Measurements from ENCODE around the gene F2RL1. TPM values are rescaled to one million over a fixed set of nuclear protein-coding genes. Genes with fewer than 3 reads are reported as not detected.
"Not testable (repeated sequence)": the region's sequence is repeated elsewhere in the genome, so short reads cannot be mapped to it uniquely, and the experiment has no call there.

F2RL1 gene
- 154 and 185 TPM in 2 replicates for total RNA-seq (2014; rRNA removed; shearing (Covaris generic))

DNA sequence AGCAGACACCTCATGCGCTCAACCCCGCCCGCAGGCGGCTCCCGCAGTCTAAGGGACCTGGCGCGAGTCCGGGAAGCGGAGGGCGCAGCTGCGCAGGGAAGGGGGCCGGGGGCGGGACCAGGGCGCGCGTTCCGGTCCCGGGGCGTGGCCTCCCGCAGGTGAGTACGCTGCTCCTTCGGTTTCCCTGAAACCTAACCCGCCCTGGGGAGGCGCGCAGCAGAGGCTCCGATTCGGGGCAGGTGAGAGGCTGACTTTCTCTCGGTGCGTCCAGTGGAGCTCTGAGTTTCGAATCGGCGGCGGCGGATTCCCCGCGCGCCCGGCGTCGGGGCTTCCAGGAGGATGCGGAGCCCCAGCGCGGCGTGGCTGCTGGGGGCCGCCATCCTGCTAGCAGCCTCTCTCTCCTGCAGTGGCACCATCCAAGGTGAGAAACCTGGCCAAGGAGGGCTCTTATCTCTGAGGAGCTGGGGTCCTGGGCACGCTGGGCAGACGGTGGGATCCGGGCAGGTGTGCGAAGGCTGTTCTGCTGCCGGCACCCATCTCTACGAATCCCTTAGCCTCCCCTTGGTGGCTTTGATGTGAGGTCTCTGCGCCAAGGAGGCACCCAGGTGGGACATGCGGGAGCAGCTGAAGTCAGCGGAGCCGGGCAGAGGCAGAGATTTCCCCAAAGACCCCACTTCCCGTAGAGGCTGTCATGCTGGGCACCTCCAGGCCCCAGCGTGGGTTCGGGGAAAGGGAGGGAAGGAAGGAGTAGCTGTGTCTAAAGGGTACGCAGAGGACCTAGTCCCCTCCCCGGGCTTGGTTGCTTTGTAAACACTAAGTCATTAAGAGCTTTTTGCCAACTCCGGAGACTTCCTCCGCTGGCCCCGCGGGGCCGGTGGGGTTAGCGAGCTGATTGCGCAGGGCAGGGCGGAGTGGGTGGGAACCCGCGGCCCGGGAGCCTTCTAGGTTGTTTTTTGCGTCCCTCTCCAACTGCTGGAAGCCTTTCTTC lies at the start of gene F2RL1:
Gene F2RL1, plus strand, starts transcription at position 187 of the 988 bp plus-strand sequence. Its CDS starts 153 bp downstream, at position 340.
- DNase-seq (ENCODE audit: low read depth) = peak; percentile 97

- not testable (repeated sequence) for DNase-seq (ENCODE audit: low read depth)
Measured at GRCh38 chr5:76771041-76771440, 47.8 kb upstream of the F2RL1 start.

GRCh38 chr5:76771705-76772405 lies 47.0 kb upstream of the F2RL1 start:
- DNase-seq (ENCODE audit: low read depth) = no peak

DNA sequence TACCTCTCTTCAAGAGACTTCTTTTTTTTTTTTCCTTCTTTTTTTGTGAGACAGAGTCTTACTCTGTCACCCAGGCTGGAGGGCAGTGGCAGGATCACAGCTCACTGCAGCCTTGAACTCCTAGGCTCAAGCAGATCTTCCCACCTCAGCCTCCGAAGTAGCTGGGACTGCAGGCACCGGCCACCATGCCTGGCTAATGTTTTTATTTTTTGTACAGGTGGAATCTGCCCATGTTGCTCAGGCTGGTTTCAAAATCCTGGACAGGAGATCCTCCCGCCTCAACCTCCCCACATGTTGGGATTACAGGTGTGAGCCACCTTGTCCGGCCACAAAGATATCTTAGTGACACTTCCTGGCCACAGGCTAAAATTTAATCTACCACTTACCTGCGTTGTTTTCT lies 42.9 kb upstream of the F2RL1 start:
- no peak for DNase-seq (ENCODE audit: low read depth)

GRCh38 chr5:76776391-76776790 lies 42.4 kb upstream of the F2RL1 start:
- no peak for DNase-seq (ENCODE audit: low read depth)

DNA sequence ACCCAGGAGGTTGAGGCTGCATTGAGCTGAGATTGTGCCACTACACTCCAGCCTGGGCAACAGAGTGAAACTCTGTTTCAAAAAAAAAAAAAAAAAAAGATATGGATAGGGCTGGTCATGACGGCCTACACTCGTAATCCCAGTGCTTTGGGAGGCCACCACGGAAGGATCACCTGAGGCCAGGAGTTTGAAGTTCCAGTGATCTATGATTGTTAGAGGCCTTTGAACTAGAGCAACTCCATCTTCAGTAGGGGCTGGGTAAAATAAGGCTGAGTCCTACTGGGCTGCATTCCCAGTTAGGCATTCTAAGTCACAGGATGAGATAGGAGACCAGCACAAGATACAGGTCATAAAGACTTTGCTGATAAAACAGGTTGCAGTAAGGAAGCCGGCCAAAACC lies 38.2 kb upstream of the F2RL1 start:
- not testable (repeated sequence) for DNase-seq (ENCODE audit: low read depth)

- DNase-seq (ENCODE audit: low read depth) = no peak
Measured at GRCh38 chr5:76781775-76782174, 37.1 kb upstream of the F2RL1 start.

DNA sequence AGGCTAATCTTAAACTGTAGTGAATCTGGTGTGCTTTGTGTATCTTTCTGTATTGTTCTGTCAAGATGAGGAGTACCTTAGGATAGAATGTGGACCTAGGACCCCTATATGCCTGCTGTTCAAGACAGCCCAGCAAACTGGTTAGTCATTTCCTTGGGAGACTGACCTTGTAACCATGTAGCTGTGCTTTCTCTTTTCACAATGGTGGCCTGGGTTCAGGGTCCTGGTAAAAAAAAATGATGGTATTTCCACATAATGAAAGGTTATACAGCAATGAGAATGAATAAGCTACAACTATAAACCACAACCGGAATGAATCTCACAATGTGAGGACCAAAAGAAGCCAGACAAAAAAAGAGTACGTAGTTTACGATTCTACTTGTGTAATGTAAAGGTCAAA lies 36.4 kb upstream of the F2RL1 start:
- no peak for DNase-seq (ENCODE audit: low read depth)

DNA sequence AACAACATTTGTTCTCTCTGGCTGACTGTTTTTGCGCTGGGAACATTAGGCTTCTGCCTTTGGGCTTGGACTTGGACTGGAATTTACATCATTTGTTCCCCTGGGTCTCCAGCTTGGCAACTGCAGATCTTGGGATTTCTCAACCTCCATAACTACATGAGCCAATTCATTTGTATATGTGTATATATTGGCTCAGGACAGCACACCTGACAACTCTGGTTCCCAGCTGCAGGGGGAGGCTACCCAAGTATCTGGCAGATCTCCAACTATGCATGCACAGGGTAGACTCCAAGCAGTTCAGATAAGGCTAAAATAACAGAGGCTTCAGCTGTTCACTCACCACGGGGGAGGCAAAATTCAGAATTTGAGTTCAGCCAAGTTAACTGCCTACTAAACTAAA lies 31.6 kb upstream of the F2RL1 start:
- DNase-seq (ENCODE audit: low read depth) = peak; percentile 94

DNA sequence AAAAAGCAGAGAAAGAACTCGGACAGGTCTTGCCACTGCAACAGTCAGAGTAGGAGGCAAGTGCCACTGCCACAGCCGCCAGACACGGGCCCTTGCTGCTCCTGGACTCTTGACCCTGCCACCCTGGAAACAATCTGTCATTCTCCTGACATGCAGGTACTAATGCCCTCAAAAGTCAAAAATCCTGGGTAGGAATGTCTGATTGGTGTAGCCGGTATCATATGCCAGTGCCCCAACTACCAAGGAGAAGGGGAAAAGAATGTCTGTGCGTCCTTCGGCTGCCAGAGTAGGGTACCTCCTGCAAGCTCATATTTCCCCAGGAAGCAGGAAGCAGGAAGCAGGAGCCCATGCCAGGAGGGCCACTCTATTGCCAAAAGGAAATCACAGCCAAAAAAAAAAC lies 30.5 kb upstream of the F2RL1 start:
- peak; percentile 52 for DNase-seq (ENCODE audit: low read depth)

GRCh38 chr5:76789275-76789674 lies 29.6 kb upstream of the F2RL1 start:
- not testable (repeated sequence) for DNase-seq (ENCODE audit: low read depth)

DNA sequence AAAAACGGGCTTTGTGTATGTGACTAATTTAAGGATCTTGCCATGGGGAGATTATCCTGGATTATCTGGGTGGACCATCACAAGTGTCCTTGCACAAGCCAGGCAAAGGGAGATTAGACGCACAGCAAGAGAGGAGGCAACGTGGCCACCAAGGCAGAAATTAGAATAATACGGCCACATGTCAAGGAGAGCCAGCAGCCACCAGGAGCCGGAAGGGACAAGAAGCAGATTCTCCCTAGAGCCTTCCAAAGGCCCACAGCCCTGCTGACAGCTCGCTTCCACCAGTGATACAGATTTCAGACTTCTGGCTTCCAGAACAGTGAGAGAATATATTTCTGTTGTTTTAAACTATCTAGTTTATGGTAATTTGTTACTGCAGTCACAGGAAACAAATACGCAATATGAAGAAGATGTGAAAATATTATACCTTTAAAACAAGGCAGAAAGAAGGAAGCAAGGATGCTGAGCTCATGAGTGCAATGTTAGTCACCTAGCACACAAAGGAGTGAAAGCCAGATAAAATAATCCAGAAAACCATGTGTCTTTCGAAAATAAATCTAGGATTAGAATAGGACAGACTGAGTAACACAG lies 28.7 kb upstream of the F2RL1 start:
- DNase-seq (ENCODE audit: low read depth) = peak; percentile 68

DNA sequence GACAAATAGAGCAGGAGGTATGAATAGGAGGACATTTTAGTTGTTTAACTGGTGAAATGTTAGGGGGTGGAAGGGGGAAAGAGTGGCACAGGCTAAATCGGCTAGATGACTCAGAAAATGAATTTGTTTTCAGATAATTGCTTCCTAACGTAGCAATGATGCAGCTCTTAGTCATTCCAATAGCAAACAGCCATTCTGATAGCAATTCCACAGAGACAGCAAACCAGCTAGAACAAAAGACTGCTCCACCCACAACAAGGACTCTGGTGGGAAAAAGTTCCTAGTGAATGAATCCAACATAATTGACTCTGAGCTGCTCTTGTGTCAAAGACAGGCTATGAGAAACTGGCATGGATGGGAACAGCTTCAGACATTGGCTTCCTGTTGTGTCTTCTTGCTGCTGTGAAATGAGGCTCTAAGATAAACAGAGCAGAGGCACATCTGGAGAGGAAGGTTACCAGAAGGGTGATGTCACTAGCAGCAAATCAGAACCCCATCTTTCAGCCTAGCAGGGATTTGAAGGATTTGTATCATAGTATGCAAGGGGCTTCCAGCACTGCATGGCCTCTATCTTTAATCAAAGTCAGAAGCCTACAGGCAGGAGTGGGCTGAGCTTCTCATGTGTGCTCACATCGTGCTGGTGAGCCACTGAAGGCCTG lies 28.1 kb upstream of the F2RL1 start:
- DNase-seq (ENCODE audit: low read depth) = peak; percentile 98

DNA sequence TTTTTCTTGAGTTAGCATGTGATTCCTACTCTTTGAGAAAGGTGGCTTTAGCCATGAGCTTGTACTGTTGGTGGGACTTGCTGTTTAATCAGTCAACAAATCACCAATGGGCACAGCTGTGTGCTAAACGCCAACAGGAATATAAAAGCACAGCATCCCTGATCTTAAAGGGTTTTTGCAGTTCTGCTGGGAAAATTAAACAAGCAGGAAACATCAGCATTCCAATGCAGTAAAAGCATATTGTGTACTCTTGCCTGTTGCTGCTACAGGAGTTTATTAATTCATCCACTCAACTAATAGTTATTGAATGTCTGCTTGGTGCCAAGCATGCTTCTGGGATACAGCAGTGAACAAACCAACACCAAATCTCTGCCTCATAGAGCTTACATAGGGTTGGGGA lies 27.4 kb upstream of the F2RL1 start:
- no peak for DNase-seq (ENCODE audit: low read depth)

GRCh38 chr5:76794871-76795270 lies 24.0 kb upstream of the F2RL1 start:
- DNase-seq (ENCODE audit: low read depth) = no peak

DNA sequence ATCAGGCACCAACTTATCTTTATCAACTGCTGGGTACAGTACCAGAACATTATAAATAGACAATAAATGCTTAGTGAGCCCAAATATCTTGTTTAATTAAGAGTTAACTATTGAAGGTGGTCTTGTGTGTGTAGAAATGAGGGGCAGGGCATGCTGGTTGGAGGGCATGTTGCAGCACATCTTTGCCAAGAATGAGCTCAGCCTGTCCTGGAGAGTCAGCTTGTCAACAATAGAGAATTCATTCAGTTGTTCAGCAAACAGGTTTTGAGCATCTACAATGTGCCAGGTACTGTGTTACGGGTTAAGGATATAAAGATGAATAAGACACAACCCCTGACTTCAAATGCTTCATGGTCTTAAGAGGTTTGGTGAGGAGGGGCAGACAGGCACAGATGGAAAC lies 19.2 kb upstream of the F2RL1 start:
- no peak for DNase-seq (ENCODE audit: low read depth)

- no peak for DNase-seq (ENCODE audit: low read depth)
Measured at GRCh38 chr5:76800579-76800978, 18.3 kb upstream of the F2RL1 start.

DNA sequence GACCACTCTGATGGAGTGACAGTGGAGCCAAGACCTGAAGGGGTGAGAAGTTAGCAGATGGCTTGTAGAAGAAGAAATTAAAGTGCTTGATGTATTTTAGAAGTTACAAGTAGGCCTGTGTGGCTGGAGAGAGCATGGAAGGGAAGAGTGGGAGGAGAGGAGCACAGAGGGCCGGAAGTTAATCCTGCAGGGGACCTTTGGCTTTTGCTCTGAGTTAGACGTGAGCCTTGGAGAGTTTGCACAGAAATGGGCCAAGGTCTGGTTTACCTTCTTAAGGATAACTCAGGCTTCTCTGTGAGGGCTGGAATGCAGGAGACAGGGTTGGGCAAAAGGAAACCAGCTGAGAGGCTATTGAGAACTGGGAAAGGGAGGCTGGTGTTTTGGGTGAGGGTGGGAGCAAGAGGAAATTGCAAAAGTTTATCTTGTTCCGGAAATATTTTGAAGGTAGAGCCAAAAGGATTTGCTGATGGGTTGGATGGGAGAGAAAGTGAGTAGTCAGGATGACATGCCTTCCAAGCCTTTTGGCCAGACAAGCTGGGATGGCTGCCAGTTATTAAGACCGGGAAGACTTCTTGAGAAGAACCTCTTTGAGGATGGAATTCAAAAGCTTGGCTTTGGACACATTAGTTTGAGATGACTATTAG lies 17.5 kb upstream of the F2RL1 start:
- peak; percentile 78 for DNase-seq (ENCODE audit: low read depth)

GRCh38 chr5:76801803-76802195 lies 17.0 kb upstream of the F2RL1 start:
- no peak for DNase-seq (ENCODE audit: low read depth)

DNA sequence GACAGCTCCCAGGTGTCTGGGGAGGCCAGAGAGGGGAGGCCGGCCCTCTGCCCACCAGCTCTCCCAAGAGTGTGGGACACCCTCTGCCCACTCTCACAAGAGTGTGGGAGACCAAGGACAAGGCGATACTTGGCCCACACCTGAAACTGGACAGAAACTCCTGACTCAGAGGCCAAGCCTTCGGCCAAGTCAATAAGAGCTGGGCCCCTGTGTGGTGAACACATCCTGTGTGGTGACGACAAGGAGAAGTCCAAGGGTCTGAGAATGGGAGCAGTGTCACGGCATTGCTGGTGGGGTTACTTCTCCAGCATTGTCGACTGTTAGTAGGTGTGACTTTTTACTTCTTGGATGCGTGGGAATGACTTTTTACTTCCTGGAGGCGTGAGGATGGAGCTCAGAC lies 14.6 kb upstream of the F2RL1 start:
- peak; percentile 68 for DNase-seq (ENCODE audit: low read depth)

GRCh38 chr5:76805821-76806505 lies 12.9 kb upstream of the F2RL1 start:
- peak; percentile 95 for DNase-seq (ENCODE audit: low read depth)
